Nucleus accumbens (tissue), 56 donors: ENCODE data around the gene PCYT2.

Experiments used
- DNase-seq, 56 donors: peaks; one replicate each; lab custom pipeline; 2025; lab: John Stamatoyannopoulos, UW

Gene PCYT2

GRCh38 chr17:81884968-81885367, 26.2 kb downstream of the PCYT2 start:
- DNase-seq, result no peak

GRCh38 chr17:81884520-81884919, 26.7 kb downstream of the PCYT2 start:
- DNase-seq, result no peak

GRCh38 chr17:81879121-81879520, 32.1 kb downstream of the PCYT2 start:
- DNase-seq, result no peak

GRCh38 chr17:81878294-81878693, 32.9 kb downstream of the PCYT2 start:
- DNase-seq, result no peak

- DNase-seq, result no peak
Observed at GRCh38 chr17:81877569-81877968, 33.6 kb downstream of the PCYT2 start.

- peak in 53 of 56 donors; percentile 48 to 94 (median 85) for DNase-seq
Observed at GRCh38 chr17:81871387-81872230, 39.6 kb downstream of the PCYT2 start.

GRCh38 chr17:81870981-81871386, 40.2 kb downstream of the PCYT2 start, which contains the start of gene ARHGDIA:
TSS of gene ARHGDIA (minus strand) at chr17:81871337. CDS start at chr17:81869930, 1,407 bp downstream.
- peak in 3 of 56 donors; percentile 65 to 85 (median 71) for DNase-seq

GRCh38 chr17:81870131-81870980, 40.8 kb downstream of the PCYT2 start:
- DNase-seq, result peak in 2 of 56 donors; percentile 8 to 16

- peak in 3 of 56 donors; percentile 12 to 30 (median 27) for DNase-seq
Observed at GRCh38 chr17:81869221-81870130, 41.7 kb downstream of the PCYT2 start.

GRCh38 chr17:81868674-81869220, 42.5 kb downstream of the PCYT2 start:
- no peak for DNase-seq

- DNase-seq, result no peak
Observed at GRCh38 chr17:81867991-81868673, 43.1 kb downstream of the PCYT2 start.

GRCh38 chr17:81867170-81867990, 43.8 kb downstream of the PCYT2 start:
- DNase-seq, result no peak

- DNase-seq, result no peak
Observed at GRCh38 chr17:81866440-81867169, 44.6 kb downstream of the PCYT2 start.

GRCh38 chr17:81865733-81866439, 45.3 kb downstream of the PCYT2 start:
- no peak for DNase-seq

- no peak for DNase-seq
Observed at GRCh38 chr17:81865358-81865732, 45.9 kb downstream of the PCYT2 start.

- no peak for DNase-seq
Observed at GRCh38 chr17:81863833-81864768, 47.1 kb downstream of the PCYT2 start.
